MM.1S (cell line): ENCODE data around the gene NDUFB5.

Source experiments
- DNase-seq: peaks from one replicate; pipeline ENCODE4 v3.0.0-alpha.2; 2015
- H2AFZ ChIP-seq: fragments of 300-600 bp; sonication (generic); 2 replicates; pipeline ENCODE4 v1.6.0; 2016; ENCODE audit warnings: antibody characterized with exemption, low read length
- H3F3A ChIP-seq: fragments of 300-600 bp; sonication (generic); 2 replicates; pipeline ENCODE4 v1.6.1; 2016; ENCODE audit warnings: mild to moderate bottlenecking, antibody characterized with exemption, low read length, moderate library complexity, mixed read lengths; ENCODE audit not compliant: insufficient read depth
- H3K27ac ChIP-seq: fragments of 300-600 bp; sonication (generic); 2 replicates; pipeline ENCODE4 v1.5.1; 2016; ENCODE audit warnings: mild to moderate bottlenecking, low read length
- H3K27me3 ChIP-seq: fragments of 300-600 bp; sonication (generic); replicated peaks from 2 replicates; pipeline ENCODE4 v1.6.0; 2016; ENCODE audit warnings: low read length; ENCODE audit not compliant: insufficient read depth
- H3K36me3 ChIP-seq: fragments of 300-600 bp; sonication (generic); replicated peaks from 2 replicates; pipeline ENCODE4 v1.6.1; 2016; ENCODE audit warnings: mild to moderate bottlenecking, low read length, mixed read lengths; ENCODE audit not compliant: insufficient read depth
- H3K4me1 ChIP-seq: fragments of 300-600 bp; sonication (generic); 2 replicates; pipeline ENCODE4 v1.6.1; 2016; ENCODE audit warnings: low read length, mixed read lengths
- H3K4me2 ChIP-seq: fragments of 300-600 bp; sonication (generic); 2 replicates; pipeline ENCODE4 v1.6.0; 2016; ENCODE audit warnings: low read depth, low read length
- H3K4me3 ChIP-seq: fragments of 300-600 bp; sonication (generic); 2 replicates; pipeline ENCODE4 v1.5.1; 2016; ENCODE audit warnings: low read length, mixed read lengths
- H3K79me2 ChIP-seq: fragments of 300-600 bp; sonication (generic); 2 replicates; pipeline ENCODE4 v1.6.1; 2016; ENCODE audit warnings: mixed run types, low read length, mixed read lengths
- H3K9ac ChIP-seq: fragments of 300-600 bp; sonication (generic); 2 replicates; pipeline ENCODE4 v1.6.1; 2016; ENCODE audit warnings: low read length, mixed read lengths
- H3K9me2 ChIP-seq: fragments of 300-600 bp; sonication (generic); replicated peaks from 2 replicates; pipeline ENCODE4 v1.6.1; 2016; ENCODE audit warnings: mild to moderate bottlenecking, low read length, mixed read lengths; ENCODE audit not compliant: insufficient read depth
- H3K9me3 ChIP-seq: fragments of 300-600 bp; sonication (generic); replicated peaks from 2 replicates; pipeline ENCODE4 v1.6.1; 2016; ENCODE audit warnings: mild to moderate bottlenecking, low read length, mixed read lengths; ENCODE audit not compliant: insufficient read depth
- H4K20me1 ChIP-seq: fragments of 300-600 bp; sonication (generic); 2 replicates; pipeline ENCODE4 v1.6.1; 2016; ENCODE audit warnings: mild to moderate bottlenecking, low read length, moderate library complexity, mixed read lengths; ENCODE audit not compliant: insufficient read depth
- EZH2 ChIP-seq: fragments of 300-600 bp; sonication (generic); optimal IDR thresholded peaks from 2 replicates; pipeline ENCODE3; 2017; ENCODE audit warnings: low read depth, mild to moderate bottlenecking, antibody characterized with exemption, low read length, mixed read lengths
- EZH2phosphoT487 ChIP-seq: fragments of 300-600 bp; sonication (generic); IDR thresholded peaks from 2 replicates; pipeline ENCODE4 v1.6.1; 2018; ENCODE audit warnings: antibody characterized with exemption, low read length
- TF ChIP-seq, protein P1 (sequence below): fragments of 300-600 bp; sonication (generic); IDR thresholded peaks from 2 replicates; pipeline ENCODE4 v1.5.1; 2016; ENCODE audit warnings: antibody characterized with exemption, low read length, mixed read lengths

NDUFB5 gene

DNA sequence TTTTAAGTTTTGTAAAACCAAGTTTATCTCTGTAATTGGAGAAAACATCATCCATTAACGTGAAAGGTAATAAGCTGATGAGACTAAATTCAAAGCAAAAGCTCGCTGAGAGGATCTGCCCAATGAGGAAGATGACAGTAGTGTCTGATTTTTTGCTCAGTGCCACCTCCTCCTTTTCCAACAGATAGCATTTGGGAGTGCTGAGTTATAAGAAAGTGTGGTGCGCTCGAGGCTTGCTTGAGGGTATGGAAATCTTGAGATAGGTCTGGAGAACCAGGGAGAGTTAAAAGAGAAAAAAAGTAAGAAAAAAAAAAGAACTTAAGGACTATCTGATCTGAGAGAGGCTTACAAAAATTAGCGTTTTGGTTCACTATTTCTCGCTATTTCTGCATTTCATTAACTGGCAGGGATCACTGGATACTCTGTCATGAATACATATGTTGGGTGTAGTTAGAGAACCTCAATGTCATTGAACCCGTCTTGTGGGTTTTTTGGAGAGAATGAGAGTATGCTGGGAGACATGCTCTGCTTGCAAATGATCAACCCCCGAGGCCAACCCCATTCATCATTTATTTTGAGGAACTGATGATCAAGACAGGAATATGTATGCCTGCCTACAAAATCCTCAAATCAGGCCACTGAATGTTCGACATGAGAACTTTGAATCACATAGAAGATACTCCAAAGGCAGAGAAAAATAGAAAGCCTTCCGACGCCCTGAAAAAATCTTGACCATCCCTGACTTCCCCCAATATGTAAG, 47.3 kb downstream of the NDUFB5 start:
- DNase-seq = no peak
- peak overlapping the region; percentile 60 for H3K4me2 ChIP-seq
- H3K9me2 ChIP-seq = no peaks in the 10 kb centered on the region
- H3K9me3 ChIP-seq = no peaks in the 10 kb centered on the region
- peak overlapping the region; percentile 63; the same call in 1 of the 2 replicates for H3K27ac ChIP-seq
- peaks cover 21% of the 10 kb centered on the region; the same call in 1 of the 2 replicates for H3K4me1 ChIP-seq
- H3K4me3 ChIP-seq = peak overlapping the region; percentile 53
- peak overlapping the region; percentile 50; the same call in 1 of the 2 replicates for H3K9ac ChIP-seq
- H4K20me1 ChIP-seq = 0 out of 2 replicates have a peak, but pooled peaks cover 3% of the 10 kb centered on the region
- no peak for TF ChIP-seq EZH2
- no peak for TF ChIP-seq EZH2phosphoT487
- TF ChIP-seq, protein P1, sequence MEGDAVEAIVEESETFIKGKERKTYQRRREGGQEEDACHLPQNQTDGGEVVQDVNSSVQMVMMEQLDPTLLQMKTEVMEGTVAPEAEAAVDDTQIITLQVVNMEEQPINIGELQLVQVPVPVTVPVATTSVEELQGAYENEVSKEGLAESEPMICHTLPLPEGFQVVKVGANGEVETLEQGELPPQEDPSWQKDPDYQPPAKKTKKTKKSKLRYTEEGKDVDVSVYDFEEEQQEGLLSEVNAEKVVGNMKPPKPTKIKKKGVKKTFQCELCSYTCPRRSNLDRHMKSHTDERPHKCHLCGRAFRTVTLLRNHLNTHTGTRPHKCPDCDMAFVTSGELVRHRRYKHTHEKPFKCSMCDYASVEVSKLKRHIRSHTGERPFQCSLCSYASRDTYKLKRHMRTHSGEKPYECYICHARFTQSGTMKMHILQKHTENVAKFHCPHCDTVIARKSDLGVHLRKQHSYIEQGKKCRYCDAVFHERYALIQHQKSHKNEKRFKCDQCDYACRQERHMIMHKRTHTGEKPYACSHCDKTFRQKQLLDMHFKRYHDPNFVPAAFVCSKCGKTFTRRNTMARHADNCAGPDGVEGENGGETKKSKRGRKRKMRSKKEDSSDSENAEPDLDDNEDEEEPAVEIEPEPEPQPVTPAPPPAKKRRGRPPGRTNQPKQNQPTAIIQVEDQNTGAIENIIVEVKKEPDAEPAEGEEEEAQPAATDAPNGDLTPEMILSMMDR = no peak
- peak overlapping the region; percentile 27 for H2AFZ ChIP-seq
- no peaks in the 10 kb centered on the region for H3K36me3 ChIP-seq
- peaks cover 33% of the 10 kb centered on the region for H3K79me2 ChIP-seq
- peaks cover 23% of the 10 kb centered on the region for H3F3A ChIP-seq
- 0 out of 2 replicates have a peak, but pooled peaks cover 6% of the 10 kb centered on the region for H3K27me3 ChIP-seq

DNA sequence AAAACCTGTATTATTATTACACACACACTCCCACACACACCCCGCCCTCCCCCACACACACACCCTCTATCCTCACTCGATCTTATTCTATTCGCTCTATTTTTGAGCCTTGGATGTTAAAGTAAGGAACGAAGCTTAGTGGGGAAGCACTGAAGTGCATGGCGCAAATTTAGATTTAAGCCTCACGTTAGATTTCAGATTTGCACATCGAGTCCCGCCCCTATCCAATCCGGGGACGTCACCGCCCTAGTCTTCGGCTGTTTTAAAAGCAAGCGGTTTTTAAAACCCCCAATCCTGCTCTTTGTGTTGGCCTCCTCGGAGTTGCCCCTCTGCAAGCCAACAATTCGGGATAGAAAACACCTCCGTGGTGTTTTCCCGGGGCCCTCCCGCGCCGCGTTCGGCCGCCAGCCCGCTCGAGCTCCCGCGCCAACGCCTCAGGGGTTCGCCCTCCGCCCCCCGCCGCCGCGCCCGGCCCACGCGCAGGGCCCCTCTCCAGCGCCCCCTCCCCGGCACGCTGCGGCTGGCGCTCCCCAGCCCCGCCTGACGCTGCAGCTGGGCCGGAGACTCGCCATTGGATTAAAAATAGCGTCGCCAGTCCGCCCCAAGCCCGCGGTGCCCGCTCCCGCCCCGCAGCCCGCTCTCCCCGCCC, 48.0 kb downstream of the NDUFB5 start, which contains the start of gene USP13:
Gene USP13, plus strand, starts transcription at position 594 of the 649 bp plus-strand sequence. CDS start 186 bp downstream, outside the sequence.
- H2AFZ ChIP-seq = peak within 1 kb of the TSS; percentile 80
- peaks cover 21% of the 10 kb centered on the region; the same call in 1 of the 2 replicates for H3K4me1 ChIP-seq
- DNase-seq = peak; percentile 93
- peak within 1 kb of the TSS; percentile 82 for H3K4me2 ChIP-seq
- peak within 1 kb of the TSS; percentile 80 for H3K27ac ChIP-seq
- peaks cover 40% of the 10 kb centered on the region for H3K79me2 ChIP-seq
- peak within 1 kb of the TSS; percentile 89 for H3K9ac ChIP-seq
- 0 out of 2 replicates have a peak, but pooled peaks cover 6% of the 10 kb centered on the region for H3K27me3 ChIP-seq
- H3K9me3 ChIP-seq = no peaks in the 10 kb centered on the region
- TF ChIP-seq, protein P1 = peak; percentile 13; the same call in 1 of the 2 replicates
- TF ChIP-seq EZH2phosphoT487 = no peak
- H3K9me2 ChIP-seq = no peaks in the 10 kb centered on the region
- no peaks in the 10 kb centered on the region for H3K36me3 ChIP-seq
- H3F3A ChIP-seq = peaks cover 23% of the 10 kb centered on the region
- H4K20me1 ChIP-seq = 0 out of 2 replicates have a peak, but pooled peaks cover 3% of the 10 kb centered on the region
- peak within 1 kb of the TSS; percentile 90 for H3K4me3 ChIP-seq

DNA sequence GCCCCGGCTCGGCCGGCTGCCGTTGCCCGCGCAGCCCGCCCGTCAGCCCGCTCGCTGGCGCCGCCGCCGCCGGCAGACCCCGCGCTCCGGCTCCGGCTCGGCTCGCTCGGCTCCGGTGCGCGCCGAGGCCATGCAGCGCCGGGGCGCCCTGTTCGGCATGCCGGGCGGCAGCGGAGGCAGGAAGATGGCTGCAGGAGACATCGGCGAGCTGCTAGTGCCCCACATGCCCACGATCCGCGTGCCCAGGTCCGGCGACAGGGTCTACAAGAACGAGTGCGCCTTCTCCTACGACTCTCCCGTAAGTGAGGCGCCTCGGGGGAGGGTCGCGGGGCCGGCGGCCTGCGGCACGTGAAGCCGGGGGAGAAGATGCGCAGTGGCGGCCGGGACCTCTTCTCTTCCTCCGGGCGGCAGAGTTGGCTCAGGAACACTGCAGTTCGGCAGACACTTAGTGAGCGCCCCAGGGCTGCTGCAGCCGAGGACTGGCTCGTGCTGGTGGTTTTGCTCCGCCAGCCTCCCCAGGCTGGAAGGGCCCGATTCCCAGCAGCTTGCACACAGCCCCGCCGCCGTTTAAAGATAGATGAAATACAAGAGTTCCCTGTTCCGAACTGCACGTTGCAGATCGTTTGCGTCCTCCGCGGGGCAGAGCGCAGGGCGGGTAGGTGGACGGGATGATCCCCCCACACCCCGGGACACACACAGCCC, 48.7 kb downstream of the NDUFB5 start:
- peak overlapping the region; percentile 90 for H3K4me3 ChIP-seq
- H3K4me2 ChIP-seq = peak overlapping the region; percentile 82
- peak overlapping the region; percentile 80 for H3K27ac ChIP-seq
- H3K27me3 ChIP-seq = 0 out of 2 replicates have a peak, but pooled peaks cover 6% of the 10 kb centered on the region
- H4K20me1 ChIP-seq = 0 out of 2 replicates have a peak, but pooled peaks cover 3% of the 10 kb centered on the region
- peaks cover 23% of the 10 kb centered on the region for H3F3A ChIP-seq
- peak; percentile 84 for DNase-seq
- no peaks in the 10 kb centered on the region for H3K36me3 ChIP-seq
- peaks cover 47% of the 10 kb centered on the region for H3K79me2 ChIP-seq
- no peaks in the 10 kb centered on the region for H3K9me2 ChIP-seq
- peak overlapping the region; percentile 80 for H2AFZ ChIP-seq
- no peaks in the 10 kb centered on the region for H3K9me3 ChIP-seq
- no peak for TF ChIP-seq EZH2phosphoT487
- no peak for TF ChIP-seq EZH2
- TF ChIP-seq, protein P1 = peak; percentile 13; the same call in 1 of the 2 replicates
- H3K4me1 ChIP-seq = peaks cover 21% of the 10 kb centered on the region; the same call in 1 of the 2 replicates
- peak overlapping the region; percentile 89 for H3K9ac ChIP-seq
